C4-2B (cell line): Measurements from ENCODE around the gene VPS45.

Experiments
- CTCF ChIP-seq: fragments of 450-650 bp; conservative IDR thresholded peaks from 2 replicates; pipeline ENCODE4 v1.5.1; 2017; ENCODE audit warnings: mild to moderate bottlenecking
- ZFX ChIP-seq: fragments of 450-650 bp; IDR thresholded peaks from 2 replicates; pipeline ENCODE4 v1.6.1; 2017

- TF ChIP-seq CTCF: no peak
- TF ChIP-seq ZFX: no peak
Measured at GRCh38 chr1:150146849-150147542, 79.4 kb downstream of the VPS45 start.
